NCI-H2227 (cell line): ENCODE results near the gene PPP2R3C.
"Not testable (repeated sequence)": the region's sequence is repeated elsewhere in the genome, so short reads cannot be mapped to it uniquely, and the experiment has no call there.

Source experiments
- DNase-seq: peaks from one replicate; lab custom pipeline; 2025; ENCODE audit not compliant: unreplicated experiment; lab: John Stamatoyannopoulos, UW

Gene PPP2R3C

DNA sequence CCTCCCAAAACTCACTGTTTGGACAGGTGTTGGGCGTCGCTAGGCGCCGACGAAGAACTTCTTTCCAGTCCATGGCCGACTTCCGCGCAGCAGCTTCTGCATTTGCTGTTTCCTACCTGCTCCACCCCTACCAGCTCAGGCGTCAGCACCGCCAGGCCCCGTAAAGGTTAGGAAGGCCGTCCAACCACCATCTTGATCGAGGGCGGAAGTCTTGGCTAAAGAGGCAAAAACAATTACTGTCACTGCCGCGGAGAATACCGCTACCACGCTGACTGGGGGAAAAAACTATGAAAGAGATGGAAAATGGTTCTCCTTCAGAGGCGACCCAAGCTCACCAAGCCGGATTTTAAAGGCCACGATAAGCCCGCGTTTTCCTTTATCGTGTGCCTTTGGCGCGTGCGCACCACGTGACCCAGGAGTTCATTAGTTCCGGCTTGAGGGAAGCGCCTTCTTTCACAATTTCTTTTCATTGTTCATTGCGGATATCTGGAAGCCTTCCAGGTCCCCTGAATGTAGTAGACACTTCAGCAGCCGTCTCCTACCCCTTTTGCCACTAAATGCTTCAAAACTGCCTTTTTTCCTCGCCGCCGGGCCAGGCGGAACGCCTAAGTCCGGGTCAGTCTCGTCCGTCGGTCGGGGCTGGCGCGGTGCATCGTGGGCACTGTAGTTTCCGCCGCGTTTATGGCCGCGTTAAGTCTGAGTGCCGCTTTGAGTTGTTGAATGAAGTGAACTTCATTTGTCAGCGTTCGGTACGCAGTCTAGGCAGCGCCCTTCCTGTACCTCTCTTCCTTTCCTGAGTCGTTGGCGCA is at the start of gene PPP2R3C, which contains the start of gene PRORP:
Gene PPP2R3C (minus strand): TSS at position 104 of the 809 bp plus-strand sequence. CDS start 31 bp downstream, at position 73.
Gene PRORP (plus strand): TSS at position 666 of the 809 bp plus-strand sequence. CDS start 694 bp downstream, outside the sequence.
- DNase-seq = peak; percentile 91

DNA sequence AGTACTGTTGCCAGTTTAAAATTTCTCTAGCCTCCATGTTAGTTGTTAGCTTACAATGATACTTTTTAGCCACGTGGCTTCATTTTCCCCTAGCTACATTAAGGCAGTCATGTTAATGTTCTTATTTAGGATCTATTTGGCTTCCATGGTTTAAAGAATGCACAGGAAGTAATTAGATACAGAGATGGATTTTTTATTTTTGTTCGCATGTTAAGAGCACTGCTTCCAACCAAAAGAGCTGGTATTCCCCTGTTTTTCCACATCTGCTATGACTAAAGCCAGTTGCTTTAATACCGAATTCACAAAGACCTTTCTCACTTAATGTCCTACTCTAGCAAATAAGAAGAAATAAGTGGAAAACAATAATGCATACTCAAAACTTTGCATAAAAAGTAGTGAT is 45.7 kb upstream of the PPP2R3C start:
- no peak for DNase-seq

DNA sequence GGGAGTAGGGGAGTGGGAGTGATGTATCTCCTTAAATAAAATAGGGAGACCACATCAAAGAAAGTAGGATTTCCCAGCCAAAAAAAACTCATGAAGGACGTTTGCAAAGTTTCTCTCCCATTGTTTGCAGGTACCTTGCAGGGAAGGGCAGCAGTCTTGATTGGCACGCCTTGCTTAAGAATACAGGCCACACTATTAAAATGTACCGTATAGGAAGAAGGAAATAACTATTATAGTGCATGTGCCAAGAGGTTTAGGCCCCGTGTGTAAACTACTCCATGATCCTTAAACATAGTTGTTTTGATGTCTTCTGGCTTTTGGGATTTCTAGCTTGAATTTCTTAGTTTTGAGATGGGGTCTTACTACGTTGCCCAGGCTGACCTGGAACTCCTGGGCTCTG is 43.1 kb upstream of the PPP2R3C start:
- no peak for DNase-seq

DNA sequence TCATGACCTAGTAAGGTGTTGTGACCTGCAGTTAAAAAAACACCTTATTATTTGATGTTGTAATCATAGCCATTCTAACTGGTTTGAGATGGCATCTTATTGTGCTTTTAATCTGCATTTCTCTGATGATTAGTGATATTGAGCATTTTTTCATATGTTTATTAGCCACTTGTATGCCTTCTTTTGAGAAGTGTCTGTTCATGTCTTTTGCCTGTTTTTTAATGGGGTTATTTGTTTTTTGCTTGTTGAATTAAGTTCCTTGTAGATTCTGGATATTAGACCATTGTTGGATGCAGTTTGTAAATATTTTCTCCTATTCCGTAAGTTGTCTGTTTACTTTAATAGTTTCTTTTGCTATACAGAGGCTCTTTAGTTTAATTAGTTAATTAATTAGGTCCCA is 41.6 kb upstream of the PPP2R3C start:
- DNase-seq = no peak

DNA sequence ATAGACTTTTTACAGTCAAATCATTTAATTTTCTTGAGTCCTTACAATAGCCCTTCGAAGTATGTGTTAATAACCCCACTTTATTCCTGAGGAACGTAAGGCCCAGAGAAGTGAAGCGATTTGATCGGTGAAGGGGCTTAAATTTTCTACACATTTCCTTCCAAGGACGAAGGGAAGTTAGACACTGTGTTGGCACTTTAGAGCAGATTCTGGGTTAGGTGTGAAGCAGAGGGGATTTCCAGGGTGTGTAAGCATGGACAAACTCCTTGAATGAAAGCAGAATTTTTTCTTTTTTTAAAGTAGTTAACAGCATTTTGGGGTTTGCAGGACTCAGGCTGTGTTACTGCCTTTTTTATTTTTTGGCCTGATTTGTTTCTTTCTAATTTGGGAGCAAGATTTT is 39.4 kb upstream of the PPP2R3C start:
- DNase-seq = no peak

DNA sequence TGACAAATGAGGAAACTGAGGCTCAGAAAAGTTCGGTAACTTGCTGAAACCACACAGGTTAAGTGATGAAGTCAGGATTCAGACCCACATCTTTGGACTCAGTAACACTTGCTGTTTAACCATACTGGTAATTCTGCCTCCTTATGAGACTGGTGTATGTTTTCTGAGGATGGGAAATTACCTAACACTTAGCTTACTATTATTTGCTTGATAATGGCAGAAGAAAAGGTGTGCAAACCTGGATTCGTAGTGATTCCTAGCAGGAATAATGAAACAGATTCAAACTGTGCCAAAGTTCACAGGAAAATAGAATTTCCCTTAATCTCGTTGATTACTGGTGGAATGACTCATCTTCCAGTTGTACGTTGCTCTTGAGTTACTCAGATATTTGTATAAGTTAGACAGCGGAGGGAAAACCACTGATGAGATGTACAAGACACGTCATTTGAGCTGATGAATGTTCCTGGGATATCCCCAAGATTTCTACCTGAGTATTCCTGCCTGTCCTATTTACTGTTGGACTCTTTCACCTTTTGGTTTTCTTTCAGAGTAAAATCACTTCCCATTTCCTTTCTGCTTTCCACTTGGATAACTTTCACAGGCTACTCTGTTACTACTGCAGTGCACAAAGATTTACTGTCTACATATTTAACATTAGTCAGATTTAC is 38.1 kb upstream of the PPP2R3C start:
- no peak for DNase-seq

DNA sequence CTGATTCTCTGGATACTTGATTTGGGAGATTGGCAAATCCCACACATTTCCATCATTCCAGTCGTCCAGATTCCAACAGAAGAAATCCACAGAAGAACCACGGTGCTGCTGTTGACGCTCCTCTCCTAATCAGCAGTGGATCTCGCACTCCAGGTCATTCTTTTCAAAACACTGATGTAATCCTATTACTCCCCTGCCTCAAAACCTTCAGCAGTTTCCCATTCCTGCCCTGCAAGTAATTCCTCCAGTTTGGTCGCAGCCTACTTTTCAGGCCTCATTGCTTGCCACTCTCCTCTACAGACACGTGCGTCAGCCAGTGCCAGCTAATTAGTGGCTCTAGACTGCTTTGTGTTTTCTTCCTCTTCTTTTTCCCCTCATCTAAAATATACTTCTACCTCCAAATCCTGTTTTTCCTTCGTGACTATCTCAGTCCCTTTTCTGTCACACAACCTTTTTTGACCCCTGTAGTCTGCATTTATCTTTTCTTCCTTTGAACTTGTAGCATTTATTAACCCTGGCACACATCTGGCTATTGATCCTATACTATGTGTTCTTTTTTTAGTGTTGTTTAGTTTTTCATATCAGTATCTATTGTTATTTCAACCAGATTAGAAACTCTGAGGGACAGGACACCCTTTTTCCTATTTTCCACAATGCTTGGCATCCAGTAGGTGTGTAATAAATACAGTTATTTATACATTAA is 37.3 kb upstream of the PPP2R3C start:
- no peak for DNase-seq

DNA sequence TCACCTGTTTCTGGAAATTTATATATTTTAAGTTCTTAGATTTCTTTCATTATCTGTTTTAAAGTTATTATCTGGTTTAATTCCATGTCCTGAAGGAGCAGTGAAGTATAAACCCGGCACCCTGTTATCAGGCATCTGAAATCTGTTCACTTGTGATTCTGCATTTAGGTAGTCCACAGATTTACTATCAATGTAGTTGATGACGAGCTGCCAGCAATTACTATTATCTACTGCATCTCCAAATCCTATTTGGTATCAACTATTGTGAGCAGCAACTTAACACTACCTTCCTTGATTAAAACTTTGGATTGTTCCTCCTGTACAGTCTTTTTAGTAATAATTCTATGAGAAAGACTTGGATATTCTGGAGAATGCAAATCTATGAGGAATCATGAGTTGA is 36.7 kb upstream of the PPP2R3C start:
- no peak for DNase-seq

DNA sequence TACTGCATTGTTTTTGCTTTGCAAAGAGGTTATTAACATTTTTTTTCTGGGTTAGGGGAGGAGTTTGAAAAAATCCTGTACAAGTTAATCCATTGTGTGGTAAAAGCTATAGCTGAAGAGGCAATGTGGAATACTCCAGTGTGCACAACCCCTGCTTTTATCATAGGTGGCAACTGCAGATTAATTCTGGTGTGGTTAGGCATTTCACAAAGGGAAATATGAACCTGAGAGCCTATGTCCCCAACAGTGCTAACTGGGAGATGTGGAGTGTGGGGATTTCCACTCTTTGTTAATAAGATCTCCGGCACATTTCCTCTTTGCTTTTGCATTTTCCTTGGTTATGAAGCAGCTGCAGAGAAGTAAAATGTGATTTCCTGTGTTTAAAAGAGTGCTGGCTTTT is 34.2 kb upstream of the PPP2R3C start:
- no peak for DNase-seq

DNA sequence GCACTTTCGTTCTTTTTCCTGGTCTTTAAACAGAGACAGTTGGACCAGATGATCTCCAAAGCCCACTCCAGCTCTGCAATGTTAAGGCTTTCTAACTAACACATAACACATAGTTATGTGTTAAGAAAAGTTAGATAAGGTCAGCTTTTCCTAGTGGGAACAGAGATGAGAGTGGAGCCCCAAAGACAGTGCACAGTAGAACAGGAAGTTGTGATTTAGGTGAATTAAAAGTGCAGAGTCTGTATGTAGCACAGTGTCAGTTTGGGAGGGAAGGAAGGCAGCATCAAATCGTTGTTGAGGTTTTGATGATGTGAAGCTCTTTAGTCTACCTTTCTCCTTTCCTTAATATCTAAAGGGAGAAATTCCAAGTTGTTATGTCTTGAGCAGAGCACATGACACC is 32.2 kb upstream of the PPP2R3C start:
- no peak for DNase-seq

DNA sequence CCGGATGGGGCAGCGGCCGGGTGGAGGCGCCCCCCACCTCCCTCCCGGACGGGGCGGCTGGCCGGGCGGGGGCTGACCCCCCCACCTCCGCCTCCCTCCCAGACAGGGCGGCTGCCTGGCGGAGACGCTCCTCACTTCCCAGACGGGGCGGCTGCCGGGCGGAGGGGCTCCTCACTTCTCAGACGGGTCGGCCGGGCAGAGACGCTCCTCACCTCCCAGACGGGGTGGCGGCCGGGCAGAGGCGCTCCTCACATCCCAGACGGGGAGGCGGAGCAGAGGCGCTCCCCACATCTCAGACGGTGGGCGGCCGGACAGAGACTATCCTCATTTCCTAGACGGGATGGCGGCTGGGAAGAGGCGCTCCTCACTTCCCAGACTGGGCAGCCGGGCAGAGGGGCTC is 30.7 kb upstream of the PPP2R3C start:
- not testable (repeated sequence) for DNase-seq

DNA sequence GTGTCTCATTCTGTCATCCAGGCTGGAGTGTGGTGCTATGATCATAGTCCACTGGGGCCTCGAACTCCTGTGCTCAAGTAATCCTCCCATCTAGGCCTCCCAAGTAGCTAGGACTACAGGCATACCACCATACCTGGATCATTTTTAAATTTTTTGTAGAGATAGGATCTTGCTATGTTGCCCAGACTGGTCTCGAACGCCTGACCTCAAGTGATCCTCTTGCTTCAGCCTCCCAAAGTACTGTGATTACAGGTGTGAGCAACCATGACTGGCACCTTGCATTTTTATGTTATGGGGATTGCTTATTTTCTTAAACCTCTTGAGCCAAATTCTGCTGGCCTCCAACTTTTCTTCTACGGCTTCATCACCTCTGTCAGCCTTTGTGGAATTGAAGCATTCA is 27.4 kb upstream of the PPP2R3C start:
- no peak for DNase-seq

DNA sequence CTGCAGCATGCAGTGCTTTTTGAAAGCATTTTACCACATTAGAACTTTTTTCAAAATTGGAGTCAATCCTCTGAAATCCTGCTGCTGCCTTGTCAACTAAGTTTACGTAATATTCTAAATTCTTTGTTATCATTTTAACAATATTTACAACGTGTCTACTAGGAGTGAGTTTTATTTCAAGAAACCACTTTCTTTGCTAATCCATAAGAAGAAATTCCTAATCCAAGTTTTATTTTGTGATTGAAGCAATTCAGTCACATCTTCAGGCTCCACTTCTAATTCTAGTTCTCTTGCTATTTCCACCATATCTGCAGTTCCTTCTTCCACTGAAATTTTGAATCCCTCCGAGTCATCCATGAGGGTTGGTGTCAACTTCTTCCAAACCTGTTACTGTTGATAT is 25.9 kb upstream of the PPP2R3C start:
- DNase-seq = no peak

DNA sequence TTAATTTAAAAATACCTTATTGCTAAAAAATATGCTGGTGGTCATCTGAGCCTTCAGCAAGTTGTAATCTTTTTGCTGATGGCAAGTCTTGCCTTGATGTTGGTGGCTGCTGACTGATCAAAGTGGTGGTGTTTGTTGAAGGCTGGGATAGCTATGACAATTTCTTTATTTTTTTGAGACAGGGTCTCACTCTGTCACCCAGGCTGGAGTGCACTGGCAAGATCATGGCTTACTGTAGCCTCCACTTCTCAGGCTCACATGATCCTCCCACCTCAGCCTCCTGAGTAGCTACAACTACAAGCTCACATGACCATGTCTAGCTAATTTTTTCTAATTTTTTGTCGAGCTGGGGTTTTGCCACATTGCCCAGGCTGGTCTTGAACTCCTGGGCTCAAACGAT is 25.4 kb upstream of the PPP2R3C start:
- no peak for DNase-seq

DNA sequence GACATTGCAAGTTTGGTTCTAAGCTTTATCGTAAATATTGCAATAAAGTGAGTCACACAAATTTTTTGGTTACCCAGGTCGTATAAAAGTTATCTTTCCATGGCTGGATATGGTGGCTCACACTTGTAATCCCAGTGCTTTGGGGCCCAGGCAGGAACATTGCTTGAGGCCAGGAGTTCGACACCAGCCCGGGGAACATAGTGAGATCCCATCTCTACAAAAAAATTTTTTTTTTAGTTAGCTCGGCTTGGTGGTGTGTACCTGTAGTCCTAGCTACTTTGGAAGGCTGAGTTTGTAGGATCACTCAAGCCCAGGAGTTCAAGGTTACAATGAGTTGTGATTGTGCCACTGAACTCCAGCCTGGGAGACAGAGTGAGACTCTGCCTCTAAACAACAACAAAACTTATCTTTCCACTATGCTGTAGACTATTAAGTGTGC is 24.9 kb upstream of the PPP2R3C start:
- no peak for DNase-seq

DNA sequence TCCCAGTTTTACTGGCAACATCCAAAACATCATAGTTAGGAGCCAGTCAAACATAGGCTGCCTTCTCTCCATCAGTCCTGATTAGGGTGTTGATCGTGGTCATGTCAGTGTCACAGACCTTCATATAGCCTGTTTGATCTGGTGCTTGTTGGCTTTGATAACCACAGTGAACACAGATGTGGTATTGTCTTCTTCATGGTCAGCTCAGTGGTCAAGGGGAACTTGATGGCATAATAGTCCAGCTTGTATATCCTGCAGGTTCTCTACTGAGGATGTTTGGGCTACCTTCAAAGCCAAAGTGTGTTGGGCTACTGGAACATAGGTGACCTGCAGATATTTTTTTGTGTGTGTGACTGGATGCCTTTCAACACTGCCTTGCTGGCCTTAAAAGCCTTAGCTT is 22.2 kb upstream of the PPP2R3C start:
- DNase-seq = no peak

DNA sequence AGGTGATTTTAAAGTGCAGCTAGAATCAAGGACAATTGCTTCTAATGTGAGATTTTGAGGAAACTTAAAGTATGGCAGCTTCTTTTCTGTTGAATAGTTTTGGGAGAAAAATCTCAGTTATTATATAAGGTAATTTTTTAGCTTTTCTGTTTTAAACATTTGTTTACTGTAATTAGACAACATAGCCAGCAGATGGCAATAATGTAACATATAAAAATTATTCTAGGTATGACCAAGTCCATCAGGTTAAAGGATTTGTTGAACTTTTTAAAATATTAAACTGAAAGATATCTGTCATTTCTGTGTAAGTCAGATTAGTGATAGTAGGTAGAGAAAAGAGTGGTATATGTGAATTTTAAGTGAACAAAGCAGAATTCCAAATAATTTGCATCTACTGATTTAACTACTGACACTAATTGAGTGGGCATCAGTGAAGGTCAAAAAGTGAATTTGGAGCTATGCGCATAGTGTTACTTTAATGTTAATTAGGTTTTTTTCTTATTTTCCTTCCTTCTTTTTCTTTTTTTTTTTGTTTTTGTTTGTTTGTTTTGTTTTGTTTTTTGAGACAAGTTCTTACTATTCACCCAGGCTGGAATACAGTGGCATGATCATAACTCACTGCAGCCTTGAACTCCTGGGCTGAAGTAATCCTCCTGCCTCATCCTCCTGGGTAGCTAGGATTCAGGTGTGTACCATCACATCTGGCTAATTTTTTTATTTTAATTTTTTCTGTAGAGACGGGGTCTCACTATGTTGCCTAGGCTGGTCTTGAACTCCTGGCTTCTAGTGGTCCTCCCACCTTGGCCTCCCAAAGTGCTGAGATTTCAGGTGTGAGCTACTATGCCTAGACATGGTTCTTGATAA is 19.2 kb upstream of the PPP2R3C start:
- DNase-seq = peak; percentile 45

DNA sequence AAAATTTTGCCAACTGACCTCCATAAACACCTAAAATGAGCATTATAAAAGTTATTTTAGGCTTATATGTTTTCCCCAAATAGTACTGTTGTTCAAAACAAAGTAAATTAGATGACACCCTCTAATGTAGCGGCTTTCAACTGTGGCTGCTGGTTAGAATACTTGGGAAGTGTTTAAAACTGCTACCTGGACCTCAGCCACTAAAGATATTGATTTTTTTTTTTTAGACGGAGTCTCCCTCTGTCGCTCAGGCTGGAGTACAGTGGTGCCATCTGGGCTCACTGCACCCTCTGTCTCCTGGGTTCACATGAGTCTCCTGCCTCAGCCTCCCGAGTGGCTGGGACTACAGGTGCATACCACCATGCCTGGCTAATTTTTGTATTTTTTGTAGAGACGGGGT is 16.8 kb upstream of the PPP2R3C start:
- no peak for DNase-seq

DNA sequence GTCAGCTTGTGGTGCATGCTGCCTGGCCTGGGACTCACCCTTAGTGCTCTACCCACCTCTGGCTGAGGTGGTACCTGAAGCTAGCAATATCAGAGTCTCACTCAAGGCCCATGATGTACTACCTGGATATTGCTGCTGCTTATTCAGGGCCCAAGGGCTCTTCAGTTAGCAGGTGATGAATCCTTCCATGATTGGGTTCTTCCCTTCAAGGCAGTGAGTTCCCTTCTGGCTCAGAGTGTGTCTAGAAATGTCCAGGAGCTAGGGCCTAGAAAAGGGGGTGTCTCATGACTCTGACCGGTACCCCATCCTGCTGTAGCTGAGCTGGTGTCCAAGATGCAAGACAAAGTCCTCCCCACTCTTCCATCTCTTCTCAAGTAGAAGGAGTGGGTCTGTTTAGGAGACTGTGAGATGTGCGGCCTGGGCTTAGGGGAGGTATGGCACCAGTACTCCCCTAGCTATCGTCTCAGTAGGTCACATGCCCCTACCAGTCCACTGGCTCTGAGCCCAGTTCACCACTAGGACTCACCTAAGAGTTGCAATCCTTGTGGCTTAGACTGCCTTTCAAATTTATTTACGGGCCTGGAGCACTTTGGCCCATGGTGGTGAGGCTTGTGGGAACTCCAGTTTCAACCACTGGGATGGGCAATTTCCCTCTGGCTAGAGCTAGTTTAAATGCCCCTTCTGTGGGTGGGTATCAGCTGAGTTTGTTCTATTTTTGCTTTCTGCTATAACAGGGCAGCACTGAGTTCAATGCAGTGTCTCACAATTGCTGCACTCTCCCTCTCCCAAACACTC is 12.7 kb upstream of the PPP2R3C start:
- DNase-seq = no peak
